HFF-Myc (cell line): Measurements from ENCODE around the gene ENKUR.

ENCODE experiments used
- DNase-seq: peaks from one replicate; pipeline ENCODE4 v3.0.0-alpha.2; 2011; ENCODE audit warnings: low read depth; ENCODE audit errors: extremely low read depth
- H3K4me3 ChIP-seq: replicated peaks from 2 replicates; pipeline ENCODE4 v1.5.1; 2011; ENCODE audit warnings: low read depth, mild to moderate bottlenecking, control low read depth, low read length
- TF ChIP-seq, protein P1 (sequence below): IDR thresholded peaks from 2 replicates; pipeline ENCODE4 v1.5.1; 2012; ENCODE audit warnings: mild to moderate bottlenecking, low read depth, low read length, control low read depth; ENCODE audit errors: missing control alignments

ENKUR gene

GRCh38 chr10:24952143-24952706, 63.7 kb downstream of the ENKUR start, which contains the start of gene PRTFDC1:
Gene PRTFDC1 (minus strand): TSS chr10:24952606. CDS start chr10:24952575, 31 bp downstream.
- DNase-seq, result no peak
- peak within 1 kb of the TSS; percentile 42 for H3K4me3 ChIP-seq
- TF ChIP-seq, protein P1, sequence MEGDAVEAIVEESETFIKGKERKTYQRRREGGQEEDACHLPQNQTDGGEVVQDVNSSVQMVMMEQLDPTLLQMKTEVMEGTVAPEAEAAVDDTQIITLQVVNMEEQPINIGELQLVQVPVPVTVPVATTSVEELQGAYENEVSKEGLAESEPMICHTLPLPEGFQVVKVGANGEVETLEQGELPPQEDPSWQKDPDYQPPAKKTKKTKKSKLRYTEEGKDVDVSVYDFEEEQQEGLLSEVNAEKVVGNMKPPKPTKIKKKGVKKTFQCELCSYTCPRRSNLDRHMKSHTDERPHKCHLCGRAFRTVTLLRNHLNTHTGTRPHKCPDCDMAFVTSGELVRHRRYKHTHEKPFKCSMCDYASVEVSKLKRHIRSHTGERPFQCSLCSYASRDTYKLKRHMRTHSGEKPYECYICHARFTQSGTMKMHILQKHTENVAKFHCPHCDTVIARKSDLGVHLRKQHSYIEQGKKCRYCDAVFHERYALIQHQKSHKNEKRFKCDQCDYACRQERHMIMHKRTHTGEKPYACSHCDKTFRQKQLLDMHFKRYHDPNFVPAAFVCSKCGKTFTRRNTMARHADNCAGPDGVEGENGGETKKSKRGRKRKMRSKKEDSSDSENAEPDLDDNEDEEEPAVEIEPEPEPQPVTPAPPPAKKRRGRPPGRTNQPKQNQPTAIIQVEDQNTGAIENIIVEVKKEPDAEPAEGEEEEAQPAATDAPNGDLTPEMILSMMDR, result no peak

- DNase-seq, result no peak
- TF ChIP-seq, protein P1, result no peak
- peak overlapping the region; percentile 42 for H3K4me3 ChIP-seq
Measured at GRCh38 chr10:24951201-24952142, 64.5 kb downstream of the ENKUR start.

DNA sequence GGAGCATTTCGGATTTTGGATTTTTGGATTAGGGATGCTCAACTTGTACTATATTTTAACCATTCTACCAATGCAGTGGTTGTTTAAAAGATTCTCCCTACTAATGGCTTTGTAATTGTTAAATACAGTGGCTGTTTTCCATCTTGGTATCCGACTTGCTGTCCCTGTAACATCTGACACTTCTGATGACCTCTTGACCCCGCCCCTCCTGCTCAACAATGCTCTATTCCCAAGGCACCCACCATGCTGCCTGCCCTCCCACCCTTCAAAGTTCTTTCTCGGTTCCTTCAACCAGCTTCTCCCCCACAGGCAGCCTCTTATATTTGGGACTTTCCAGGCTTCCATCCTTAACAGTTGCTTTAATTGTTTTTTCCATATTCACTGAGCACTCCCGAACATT, 65.5 kb downstream of the ENKUR start:
- H3K4me3 ChIP-seq, result no peak overlapping the region
- TF ChIP-seq, protein P1, result no peak
- no peak for DNase-seq

DNA sequence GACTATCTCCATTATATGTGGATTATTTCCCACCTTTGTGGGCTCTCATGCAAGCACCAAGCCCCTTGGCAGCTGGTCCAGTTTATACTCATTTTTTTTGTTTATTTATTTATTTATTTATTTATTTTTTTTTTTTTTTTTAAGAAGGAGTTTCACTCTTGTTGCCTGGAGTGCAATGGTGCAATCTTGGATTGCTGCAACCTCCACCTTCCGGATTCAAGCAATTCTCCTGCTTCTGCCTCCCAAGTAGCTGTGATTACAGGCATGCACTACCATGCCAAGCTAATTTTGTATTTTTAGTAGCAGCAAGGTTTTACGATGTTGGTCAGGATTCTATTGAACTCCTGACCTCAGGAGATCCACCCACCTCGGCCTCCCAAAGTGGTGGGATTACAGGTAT, 66.3 kb downstream of the ENKUR start:
- no peak overlapping the region for H3K4me3 ChIP-seq
- TF ChIP-seq, protein P1, result no peak
- DNase-seq, result no peak

GRCh38 chr10:24947304-24948097, 68.5 kb downstream of the ENKUR start:
- H3K4me3 ChIP-seq, result no peak overlapping the region
- TF ChIP-seq, protein P1, result no peak
- no peak for DNase-seq

DNA sequence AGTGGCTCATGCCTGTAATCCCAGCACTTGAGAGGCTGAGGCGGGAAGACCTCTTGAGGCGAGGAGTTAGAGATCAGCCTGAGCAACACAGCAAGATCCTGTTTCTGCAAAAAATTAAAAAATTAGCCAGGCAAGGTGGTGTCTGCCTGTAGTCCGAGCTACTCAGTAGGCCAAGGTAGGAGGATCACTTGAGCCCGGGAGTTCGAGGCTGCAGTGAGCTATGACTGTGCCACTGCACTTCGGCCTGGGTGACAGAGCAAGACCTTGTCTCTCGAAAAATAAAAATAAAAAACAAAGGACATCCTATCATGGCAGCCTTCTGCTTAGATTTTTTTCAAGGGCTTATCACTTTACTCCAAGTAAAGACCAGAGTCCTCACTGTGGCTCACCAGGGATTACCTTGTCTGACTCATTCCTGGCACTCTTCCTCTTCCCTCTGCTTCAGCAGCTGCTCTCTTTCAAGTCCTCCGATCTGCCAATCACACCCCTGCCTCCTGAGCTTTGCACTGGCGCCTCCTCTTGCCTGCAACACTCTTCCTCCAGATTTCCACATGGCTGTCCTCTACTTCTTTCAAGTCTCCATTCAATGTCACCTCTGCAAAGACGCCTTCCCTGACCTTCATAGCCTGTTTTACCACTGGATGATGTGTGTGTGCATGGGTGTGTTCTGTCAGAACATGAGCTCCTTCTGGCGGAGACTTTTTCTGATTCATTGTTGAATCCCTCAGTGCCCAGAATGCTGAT, 71.3 kb downstream of the ENKUR start:
- H3K4me3 ChIP-seq, result no peak overlapping the region
- TF ChIP-seq, protein P1, result no peak

More for the DNA sequence above, 71.3 kb downstream of the ENKUR start:
- DNase-seq, result peak; percentile 52
